RPMI8226 (cell line): ENCODE results near the gene TCF21.
A peak's percentile ranks its signal among the peaks of the same experiment; 100 is the strongest.
"Not testable (repeated sequence)": the region's sequence is repeated elsewhere in the genome, so short reads cannot be mapped to it uniquely, and the experiment has no call there.

ENCODE experiments used
- DNase-seq: peaks from one replicate; pipeline ENCODE4 v3.0.0-alpha.2; 2015

TCF21 gene

DNA sequence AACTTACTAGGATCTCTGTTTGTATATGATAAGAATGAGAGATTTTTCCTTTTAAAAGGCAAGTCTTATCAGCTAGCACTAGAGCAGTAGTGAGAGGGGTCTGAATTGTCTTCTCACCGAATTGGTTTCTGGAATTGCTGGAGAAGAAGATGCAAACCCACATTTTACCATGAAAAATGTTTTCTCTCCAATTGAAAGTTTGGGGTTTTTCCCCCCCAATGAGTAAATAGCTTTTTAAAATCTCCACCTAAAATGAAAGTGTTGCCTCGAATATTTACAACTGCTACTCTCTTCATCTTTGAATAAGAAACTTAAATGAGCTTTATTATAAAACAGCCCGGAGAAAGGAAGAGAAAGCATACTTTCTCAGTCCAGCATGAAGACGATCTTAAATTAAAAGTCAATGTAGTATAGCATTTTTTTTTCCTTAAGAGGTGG, 1.8 kb downstream of the TCF21 start:
- DNase-seq, result no peak

- no peak for DNase-seq
Observed at GRCh38 chr6:133891149-133891926, 2.4 kb downstream of the TCF21 start.

GRCh38 chr6:133891927-133892812, 3.3 kb downstream of the TCF21 start:
- no peak for DNase-seq

DNA sequence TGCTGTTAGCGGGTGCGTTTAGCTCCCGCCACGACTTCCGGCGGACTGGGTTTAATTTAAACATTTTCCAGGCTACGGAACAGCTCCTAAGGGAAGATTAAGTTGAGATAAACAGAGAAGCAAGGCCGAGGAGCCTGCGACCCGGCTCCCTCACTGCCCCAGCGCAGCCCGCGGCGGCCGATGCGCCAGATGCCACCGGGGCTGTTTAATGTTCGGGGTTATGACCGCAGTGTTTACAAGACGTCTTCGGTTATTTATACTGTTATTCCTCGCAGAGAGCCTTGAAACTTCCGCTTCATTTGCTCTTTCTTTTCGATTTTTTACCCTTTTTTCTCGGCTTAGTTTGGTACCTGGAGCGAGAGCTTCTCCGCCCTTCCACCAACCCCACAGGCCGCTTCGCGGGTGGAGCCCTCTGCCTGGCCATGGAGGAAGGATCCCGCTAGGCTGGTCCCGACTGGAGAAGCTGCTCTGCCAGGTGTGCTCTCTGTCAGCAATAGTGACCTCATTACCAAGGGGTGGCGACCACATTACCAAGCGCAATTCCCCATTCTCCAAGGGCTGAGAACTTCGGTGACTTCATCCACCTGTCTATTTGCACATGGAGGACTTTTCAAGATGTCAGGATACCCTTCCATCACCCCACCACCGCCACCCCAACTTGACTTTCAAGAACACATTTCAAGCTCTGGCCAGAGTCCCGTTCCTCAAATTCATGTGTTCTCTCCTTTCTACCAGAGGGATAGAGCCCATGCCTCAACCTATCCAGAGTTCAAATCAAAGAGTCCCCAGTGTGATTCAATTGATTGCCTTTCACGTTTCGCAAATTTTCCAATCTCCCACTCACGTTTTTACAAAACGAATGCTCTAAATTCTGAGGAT, 4.1 kb downstream of the TCF21 start:
- no peak for DNase-seq

- DNase-seq, result no peak
Observed at GRCh38 chr6:133893946-133894345, 5.0 kb downstream of the TCF21 start.

GRCh38 chr6:133894369-133894768, 5.5 kb downstream of the TCF21 start:
- DNase-seq, result no peak

DNA sequence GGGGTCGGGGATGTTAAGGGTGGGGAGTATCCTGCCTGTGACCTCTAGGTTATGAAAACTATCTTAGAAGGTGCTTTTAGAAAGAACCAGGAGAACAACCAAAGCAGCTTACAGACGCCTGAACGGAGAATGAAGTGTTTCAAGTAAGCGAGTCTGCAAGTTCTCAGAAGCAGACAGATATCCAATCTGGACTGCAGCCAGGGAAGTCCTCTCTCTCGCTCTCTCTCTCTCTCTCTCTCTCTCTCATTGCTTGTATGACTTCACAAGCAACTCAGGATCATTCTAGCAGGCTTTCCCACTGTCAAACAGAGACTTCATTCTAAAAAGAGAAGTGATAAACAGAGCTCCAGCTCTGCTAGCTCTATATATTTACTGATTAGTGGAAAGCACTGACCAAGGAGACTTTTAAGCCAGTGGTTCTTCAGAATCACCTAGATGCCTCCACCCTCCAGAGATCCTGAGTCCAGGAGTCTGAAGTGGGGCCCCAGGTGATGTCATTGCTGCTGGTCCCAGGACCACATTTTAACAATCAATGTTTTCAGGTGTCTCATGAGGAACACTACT, 6.0 kb downstream of the TCF21 start:
- no peak for DNase-seq

GRCh38 chr6:133895573-133896343, 6.8 kb downstream of the TCF21 start:
- DNase-seq, result no peak

DNA sequence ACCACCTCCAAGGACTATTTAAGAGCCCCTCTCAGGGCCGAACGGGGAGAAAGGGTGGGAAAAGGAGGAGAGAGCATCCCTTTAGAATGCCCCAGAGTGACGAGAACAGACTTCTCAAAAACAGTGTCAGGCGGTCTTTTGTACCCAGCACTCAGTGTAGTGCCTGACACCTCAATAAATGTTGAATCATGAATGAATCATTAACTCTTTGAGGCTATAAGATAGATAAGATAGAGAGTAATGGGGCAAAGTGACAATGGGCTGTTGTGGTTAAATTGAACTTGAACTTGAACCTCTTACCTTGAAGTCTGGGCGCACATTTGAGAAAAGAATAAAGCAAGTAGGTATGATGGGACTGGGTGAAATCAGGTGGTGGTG, 7.4 kb downstream of the TCF21 start:
- no peak for DNase-seq

DNA sequence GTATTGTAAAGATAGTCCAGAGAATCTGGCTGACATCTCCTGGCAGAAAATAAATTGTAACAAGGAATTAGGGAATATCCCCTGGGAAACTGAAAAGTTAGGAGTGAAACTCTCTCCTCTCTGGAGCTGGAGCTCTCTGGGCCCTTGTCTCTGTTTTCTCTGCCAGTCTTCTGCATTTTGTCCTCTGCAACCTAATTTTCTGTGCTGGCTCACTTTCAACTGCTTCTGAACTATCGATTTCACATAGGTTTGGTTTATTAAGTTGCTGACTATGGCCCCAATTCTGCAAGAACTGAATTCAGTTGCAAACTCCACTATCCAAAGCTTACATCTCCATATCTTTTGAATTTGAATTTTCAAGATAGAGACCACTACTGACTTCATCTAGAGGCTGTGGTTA, 9.3 kb downstream of the TCF21 start:
- no peak for DNase-seq

DNA sequence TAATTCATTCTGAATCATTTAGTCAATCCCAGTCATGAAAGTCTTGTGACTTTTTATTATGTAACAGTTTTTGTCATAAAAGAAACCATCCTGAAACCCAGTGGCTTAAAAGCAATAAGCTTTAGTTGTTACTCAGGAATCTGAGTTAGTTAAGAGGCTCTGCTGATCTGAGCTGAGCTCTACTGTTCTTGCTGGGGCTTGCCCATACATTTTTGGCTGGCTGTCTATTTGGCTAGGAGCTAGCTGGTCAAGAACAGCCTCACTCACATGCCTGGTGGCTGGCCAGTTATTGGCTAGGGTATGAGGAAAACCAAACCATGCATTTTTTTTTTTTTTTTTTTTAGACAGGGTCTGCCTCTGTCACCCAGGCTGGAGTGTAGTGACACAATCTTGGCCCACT, 10.6 kb downstream of the TCF21 start:
- no peak for DNase-seq

GRCh38 chr6:133903855-133904254, 14.9 kb downstream of the TCF21 start:
- no peak for DNase-seq

DNA sequence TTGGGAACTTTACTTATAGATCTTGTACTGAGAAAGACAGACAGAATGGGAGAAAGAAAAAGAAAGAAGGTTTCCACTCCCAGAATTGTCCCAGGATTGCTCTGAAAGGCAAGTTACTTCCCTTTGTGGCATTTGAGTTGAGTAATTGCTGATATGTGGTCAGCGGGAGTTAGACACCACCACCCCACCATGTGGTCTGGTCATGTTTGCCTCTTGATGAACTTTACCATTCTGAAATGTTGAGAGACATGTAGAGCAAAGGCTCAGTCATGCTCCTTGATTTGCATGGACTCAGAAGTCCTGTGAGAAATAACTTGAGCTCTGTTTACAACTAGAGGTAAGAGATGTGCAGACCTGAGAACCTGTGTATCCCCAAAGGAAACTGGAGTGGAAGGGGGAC, 17.1 kb downstream of the TCF21 start:
- DNase-seq, result no peak

GRCh38 chr6:133916650-133917151, 27.8 kb downstream of the TCF21 start:
- peak; percentile 70 for DNase-seq

GRCh38 chr6:133917781-133918180, 28.9 kb downstream of the TCF21 start:
- DNase-seq, result no peak

GRCh38 chr6:133918208-133918930, 29.5 kb downstream of the TCF21 start:
- no peak for DNase-seq

DNA sequence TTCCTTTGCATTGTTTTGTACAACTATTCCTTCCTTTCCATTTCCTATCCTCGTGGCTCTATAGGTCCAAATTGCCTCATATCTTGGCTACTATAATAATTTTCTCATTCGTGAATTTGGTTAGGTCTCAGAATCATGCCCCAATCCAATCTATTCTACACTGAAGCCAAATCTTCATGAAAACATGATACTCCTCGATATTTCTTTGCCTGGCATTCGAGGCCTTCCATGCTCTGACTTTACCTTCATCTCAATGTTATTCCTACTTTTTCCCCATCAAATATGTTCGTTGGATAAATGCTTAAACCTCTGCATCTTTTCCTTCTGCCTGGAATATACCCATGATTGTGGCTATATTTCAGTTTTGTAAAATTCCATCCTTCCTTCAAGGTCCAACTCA, 30.4 kb downstream of the TCF21 start:
- DNase-seq, result no peak

DNA sequence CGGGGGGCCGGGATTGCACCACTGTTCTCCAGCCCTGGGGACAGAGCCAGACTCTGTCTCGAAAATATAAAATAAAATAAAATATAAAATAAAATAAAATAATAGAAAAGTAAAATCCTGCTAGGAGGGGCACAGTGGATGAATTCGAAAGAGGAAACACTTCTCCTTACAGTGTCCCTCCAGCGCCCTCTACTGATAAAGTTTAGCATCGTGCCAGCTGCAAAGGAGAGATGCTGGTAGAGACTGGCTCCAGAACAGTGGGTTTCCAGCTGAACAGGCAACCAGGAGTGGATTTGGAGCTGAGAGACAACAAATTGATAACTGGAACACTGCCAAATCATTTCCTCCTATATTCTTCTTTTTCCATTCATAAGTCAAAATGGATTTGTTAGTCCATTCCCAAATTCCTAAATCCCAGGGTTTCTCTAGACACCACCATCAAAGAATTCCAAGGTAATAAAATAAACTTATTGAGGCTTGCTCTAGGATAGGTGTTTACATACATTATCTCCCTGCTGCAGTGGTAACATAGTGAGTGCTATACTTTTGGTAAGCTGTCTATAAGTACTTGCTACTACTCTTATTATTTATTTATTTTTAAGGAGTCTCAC, 32.4 kb downstream of the TCF21 start:
- peak; percentile 84 for DNase-seq

GRCh38 chr6:133923938-133924593, 35.2 kb downstream of the TCF21 start:
- DNase-seq, result peak; percentile 55

GRCh38 chr6:133931221-133931620, 42.3 kb downstream of the TCF21 start:
- not testable (repeated sequence) for DNase-seq
